Coronary artery (tissue), 2 donors: Measurements from ENCODE around the gene CAMK4.

ENCODE experiments used
- DNase-seq: peaks from one replicate; pipeline ENCODE4 v3.0.0-alpha.2; 2017; ENCODE audit warnings: low spot score
- H3K27ac ChIP-seq, 2 donors: fragments of 200-600 bp; sonication (generic); one replicate each; pipeline ENCODE4 v1.5.1; 2016 to 2019
- H3K4me3 ChIP-seq: fragments of 200-600 bp; sonication (generic); 2 replicates; pipeline ENCODE4 v1.5.1; 2016; ENCODE audit warnings: mild to moderate bottlenecking, moderate library complexity
- CTCF ChIP-seq: fragments of 200-600 bp; sonication (generic); IDR thresholded peaks from one replicate; pipeline ENCODE4 v1.5.1; 2019; ENCODE audit warnings: antibody characterized with exemption

The CAMK4 gene

GRCh38 chr5:111385970-111386831 lies 162.0 kb downstream of the CAMK4 start:
- Histone ChIP-seq H3K4me3 (no peak overlapping the region), H3K27ac (no peak overlapping the region)
- no peak for DNase-seq
- no peak for TF ChIP-seq CTCF

- H3K4me3 ChIP-seq, result no peak overlapping the region
- DNase-seq, result no peak
- no peak for TF ChIP-seq CTCF
- no peak overlapping the region for H3K27ac ChIP-seq
Observed at GRCh38 chr5:111386832-111387162, 162.6 kb downstream of the CAMK4 start.

- Histone ChIP-seq H3K4me3 (no peak overlapping the region), H3K27ac (no peak overlapping the region)
- no peak for DNase-seq
- no peak for TF ChIP-seq CTCF
Observed at GRCh38 chr5:111387361-111387760, 163.2 kb downstream of the CAMK4 start.

GRCh38 chr5:111389390-111390082 lies 165.4 kb downstream of the CAMK4 start:
- Histone ChIP-seq H3K27ac (no peak overlapping the region), H3K4me3 (no peak overlapping the region)
- TF ChIP-seq CTCF, result no peak
- no peak for DNase-seq

- Histone ChIP-seq H3K4me3 (no peak overlapping the region), H3K27ac (no peak overlapping the region)
- no peak for TF ChIP-seq CTCF
- DNase-seq, result no peak
Observed at GRCh38 chr5:111392181-111392580, 168.0 kb downstream of the CAMK4 start.

- no peak for DNase-seq
- TF ChIP-seq CTCF, result no peak
Observed at GRCh38 chr5:111394586-111394985, 170.4 kb downstream of the CAMK4 start.

GRCh38 chr5:111398013-111398412 lies 173.8 kb downstream of the CAMK4 start:
- no peak for DNase-seq
- H3K4me3 ChIP-seq, result no peak overlapping the region
- no peak for TF ChIP-seq CTCF
- H3K27ac ChIP-seq, result no peak overlapping the region

More at GRCh38 chr5:111394586-111394985, 170.4 kb downstream of the CAMK4 start:
- no peak overlapping the region for H3K27ac ChIP-seq
- H3K4me3 ChIP-seq, result no peak overlapping the region
